ENCODE measurements around the gene C1QTNF3.
"Not testable (repeated sequence)": the region's sequence is repeated elsewhere in the genome, so short reads cannot be mapped to it uniquely, and the experiment has no call there.

C1QTNF3 gene

GRCh38 chr5:34020726-34021125 lies 22.3 kb downstream of the C1QTNF3 start:
- DNase-seq = no peak

- no peak for DNase-seq
Measured at GRCh38 chr5:34017254-34017653, 25.8 kb downstream of the C1QTNF3 start.

- no peak for DNase-seq
Measured at GRCh38 chr5:34016750-34017149, 26.3 kb downstream of the C1QTNF3 start.

GRCh38 chr5:34016222-34016621 lies 26.8 kb downstream of the C1QTNF3 start:
- DNase-seq = no peak

- no peak for DNase-seq
Measured at GRCh38 chr5:34015120-34015822, 27.7 kb downstream of the C1QTNF3 start.

GRCh38 chr5:34014626-34015025 lies 28.4 kb downstream of the C1QTNF3 start:
- no peak for DNase-seq

GRCh38 chr5:34013547-34013946 lies 29.5 kb downstream of the C1QTNF3 start:
- no peak for DNase-seq

- no peak for DNase-seq
Measured at GRCh38 chr5:34012791-34013190, 30.2 kb downstream of the C1QTNF3 start.

GRCh38 chr5:34011536-34011935 lies 31.5 kb downstream of the C1QTNF3 start:
- DNase-seq = no peak

GRCh38 chr5:34010146-34010545 lies 32.9 kb downstream of the C1QTNF3 start:
- DNase-seq = not testable (repeated sequence)

- DNase-seq = no peak
Measured at GRCh38 chr5:34009610-34010009, 33.4 kb downstream of the C1QTNF3 start.

- no peak for DNase-seq
Measured at GRCh38 chr5:34008802-34009201, 34.2 kb downstream of the C1QTNF3 start.

- DNase-seq = peak; percentile 91
Measured at GRCh38 chr5:34007621-34008600, 35.1 kb downstream of the C1QTNF3 start, which contains the start of gene AMACR. Gene AMACR (minus strand): TSS chr5:34008050. CDS start chr5:34008019, 31 bp downstream.

GRCh38 chr5:34007201-34007620 lies 35.8 kb downstream of the C1QTNF3 start:
- DNase-seq = no peak

GRCh38 chr5:34005681-34006080 lies 37.3 kb downstream of the C1QTNF3 start:
- DNase-seq = no peak

- DNase-seq = no peak
Measured at GRCh38 chr5:34005211-34005610, 37.8 kb downstream of the C1QTNF3 start.

GRCh38 chr5:34003941-34004340 lies 39.1 kb downstream of the C1QTNF3 start:
- DNase-seq = no peak

- DNase-seq = no peak
Measured at GRCh38 chr5:34002629-34003328, 40.2 kb downstream of the C1QTNF3 start.

- DNase-seq = no peak
Measured at GRCh38 chr5:34001241-34001841, 41.7 kb downstream of the C1QTNF3 start.

GRCh38 chr5:33999978-34000377 lies 43.0 kb downstream of the C1QTNF3 start:
- no peak for DNase-seq

GRCh38 chr5:33997331-33997983 lies 45.6 kb downstream of the C1QTNF3 start:
- peak; percentile 34 for DNase-seq

- no peak for DNase-seq
Measured at GRCh38 chr5:33995865-33996264, 47.1 kb downstream of the C1QTNF3 start.
